Measurements from ENCODE around the gene CTIF. TPM values are rescaled to one million over a fixed set of nuclear protein-coding genes. Genes with fewer than 3 reads are reported as not detected.

The CTIF gene
- total RNA-seq, 2 donors from 2014 or later = 7.9 to 8.2 TPM

- Mint-ChIP-seq H3K4me3 (no peak overlapping the region), H3K36me3 (ENCODE audit: low read depth) (no peaks in the 10 kb centered on the region), H3K4me1 (peaks cover 10% of the 10 kb centered on the region), H3K27ac (peak overlapping the region; percentile 83), H3K27me3 (no peaks in the 10 kb centered on the region), H3K9me3 (peaks cover 4% of the 10 kb centered on the region)
- no peak for ATAC-seq (replicated peaks)
These were observed 252.2 kb downstream of the CTIF start for GRCh38 chr18:48790869-48791635.

DNA sequence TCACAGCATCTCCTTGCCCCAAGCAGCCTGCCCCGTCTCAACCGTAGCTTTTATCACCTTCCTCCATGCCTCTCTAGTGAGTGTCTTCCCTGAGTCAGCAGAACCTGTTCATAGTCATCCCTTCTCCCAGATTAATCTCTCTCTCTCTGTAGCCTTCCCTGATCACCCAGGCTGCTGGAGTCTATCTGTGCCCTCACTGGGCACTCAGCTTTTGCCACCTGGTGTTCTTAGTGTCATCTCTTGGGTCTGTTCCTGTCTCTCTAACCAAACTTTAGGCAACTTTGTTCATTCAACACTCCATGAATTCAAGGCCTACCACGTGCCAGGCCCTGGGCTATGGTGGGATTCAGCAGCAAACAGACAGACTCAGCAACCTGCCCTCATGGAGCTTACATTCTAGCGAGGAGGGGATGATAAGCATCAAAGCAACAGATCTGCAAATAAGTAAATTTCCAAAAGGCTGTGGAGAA lies 252.8 kb downstream of the CTIF start:
- Mint-ChIP-seq H3K27me3 (no peaks in the 10 kb centered on the region), H3K4me3 (no peak overlapping the region), H3K27ac (peak overlapping the region; percentile 83), H3K9me3 (peaks cover 4% of the 10 kb centered on the region), H3K4me1 (peaks cover 5% of the 10 kb centered on the region), H3K36me3 (ENCODE audit: low read depth) (no peaks in the 10 kb centered on the region)
- no peak for ATAC-seq (replicated peaks)

DNA sequence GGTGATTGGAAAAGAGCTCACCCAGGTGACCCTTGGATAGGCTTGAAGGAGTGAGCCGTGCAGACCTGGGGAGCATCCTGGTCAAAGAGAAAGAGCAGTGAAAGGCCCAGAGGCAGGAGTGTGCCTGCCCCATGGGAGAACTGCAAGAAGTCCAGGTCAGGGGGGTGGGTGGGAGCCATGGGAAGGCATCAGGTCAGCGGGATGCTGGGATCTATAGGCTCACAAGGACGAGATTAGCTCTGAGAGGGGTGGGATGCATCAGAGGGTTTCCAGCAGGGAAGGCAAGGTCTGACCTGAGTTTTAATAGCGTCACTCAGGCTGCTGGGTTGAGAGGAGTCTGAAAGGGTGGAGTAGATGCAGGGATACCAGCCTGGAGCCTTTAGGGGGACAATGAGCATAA lies 253.3 kb downstream of the CTIF start:
- H3K27me3 Mint-ChIP-seq = no peaks in the 10 kb centered on the region
- H3K27ac Mint-ChIP-seq = peak overlapping the region; percentile 83
- H3K4me3 Mint-ChIP-seq = no peak overlapping the region
- ATAC-seq (replicated peaks) = no peak
- H3K4me1 Mint-ChIP-seq = peaks cover 5% of the 10 kb centered on the region
- H3K9me3 Mint-ChIP-seq = peaks cover 4% of the 10 kb centered on the region
- no peaks in the 10 kb centered on the region for H3K36me3 Mint-ChIP-seq (ENCODE audit: low read depth)

GRCh38 chr18:48792611-48793380 lies 254.0 kb downstream of the CTIF start:
- H3K27ac Mint-ChIP-seq = no peak overlapping the region
- peaks cover 4% of the 10 kb centered on the region for H3K9me3 Mint-ChIP-seq
- no peak overlapping the region for H3K4me3 Mint-ChIP-seq
- H3K27me3 Mint-ChIP-seq = no peaks in the 10 kb centered on the region
- peaks cover 5% of the 10 kb centered on the region for H3K4me1 Mint-ChIP-seq
- no peak for ATAC-seq (replicated peaks)
- no peaks in the 10 kb centered on the region for H3K36me3 Mint-ChIP-seq (ENCODE audit: low read depth)

GRCh38 chr18:48794251-48794970 lies 255.6 kb downstream of the CTIF start:
- H3K4me1 Mint-ChIP-seq = peaks cover 5% of the 10 kb centered on the region
- no peak for ATAC-seq (replicated peaks)
- no peak overlapping the region for H3K27ac Mint-ChIP-seq
- no peak overlapping the region for H3K4me3 Mint-ChIP-seq
- H3K36me3 Mint-ChIP-seq (ENCODE audit: low read depth) = no peaks in the 10 kb centered on the region
- H3K9me3 Mint-ChIP-seq = peaks cover 1% of the 10 kb centered on the region
- no peaks in the 10 kb centered on the region for H3K27me3 Mint-ChIP-seq

GRCh38 chr18:48795696-48796095 lies 256.9 kb downstream of the CTIF start:
- H3K27ac Mint-ChIP-seq = no peak overlapping the region
- no peak for ATAC-seq (replicated peaks)
- no peak overlapping the region for H3K4me3 Mint-ChIP-seq
- no peaks in the 10 kb centered on the region for H3K9me3 Mint-ChIP-seq
- peaks cover 14% of the 10 kb centered on the region for H3K4me1 Mint-ChIP-seq
- no peaks in the 10 kb centered on the region for H3K27me3 Mint-ChIP-seq
- no peaks in the 10 kb centered on the region for H3K36me3 Mint-ChIP-seq (ENCODE audit: low read depth)

DNA sequence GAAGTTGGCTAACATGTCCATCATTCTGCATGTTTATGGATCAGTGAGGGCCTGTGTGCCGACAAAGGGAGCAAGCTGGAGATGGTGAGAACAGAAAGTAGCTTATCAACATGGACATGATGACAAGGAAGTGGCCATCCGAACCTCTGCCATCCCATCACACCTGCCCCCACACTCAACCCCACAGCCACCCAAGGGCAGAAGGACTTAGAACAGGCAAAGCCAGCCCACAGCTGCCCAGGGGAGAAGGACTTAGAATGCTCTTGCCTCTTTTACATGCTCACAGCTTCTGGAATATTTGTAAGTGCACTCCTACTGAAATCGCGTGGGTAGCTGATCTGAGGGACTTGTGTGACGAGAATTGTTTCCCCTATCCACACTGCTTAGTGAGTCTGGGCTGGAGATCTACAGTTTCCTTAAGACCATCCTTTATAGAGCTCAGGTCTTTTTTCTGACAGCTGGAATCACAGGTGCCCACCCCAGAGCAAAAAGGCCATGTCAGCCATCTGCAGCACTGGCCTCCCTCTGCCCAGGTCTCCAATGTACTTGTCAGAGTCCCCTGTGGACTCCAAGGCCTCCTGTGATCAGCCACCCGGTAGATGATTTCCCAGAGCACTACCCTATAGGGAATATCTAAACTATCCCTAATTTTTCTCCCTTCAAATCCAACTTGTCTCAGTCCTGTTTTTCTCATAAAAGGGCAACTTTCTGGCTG lies 257.8 kb downstream of the CTIF start:
- ATAC-seq (replicated peaks) = no peak
- H3K4me1 Mint-ChIP-seq = peaks cover 17% of the 10 kb centered on the region
- H3K36me3 Mint-ChIP-seq (ENCODE audit: low read depth) = no peaks in the 10 kb centered on the region
- no peak overlapping the region for H3K4me3 Mint-ChIP-seq
- no peaks in the 10 kb centered on the region for H3K9me3 Mint-ChIP-seq
- no peaks in the 10 kb centered on the region for H3K27me3 Mint-ChIP-seq
- no peak overlapping the region for H3K27ac Mint-ChIP-seq

GRCh38 chr18:48797841-48798255 lies 259.0 kb downstream of the CTIF start:
- Mint-ChIP-seq H3K9me3 (no peaks in the 10 kb centered on the region), H3K27me3 (no peaks in the 10 kb centered on the region), H3K4me1 (peaks cover 26% of the 10 kb centered on the region), H3K4me3 (no peak overlapping the region), H3K27ac (no peak overlapping the region), H3K36me3 (ENCODE audit: low read depth) (no peaks in the 10 kb centered on the region)
- no peak for ATAC-seq (replicated peaks)

GRCh38 chr18:48798334-48799245 lies 259.8 kb downstream of the CTIF start:
- Mint-ChIP-seq H3K4me3 (no peak overlapping the region), H3K27ac (peak overlapping the region; percentile 94), H3K9me3 (no peaks in the 10 kb centered on the region), H3K36me3 (ENCODE audit: low read depth) (no peaks in the 10 kb centered on the region), H3K4me1 (peaks cover 26% of the 10 kb centered on the region), H3K27me3 (no peaks in the 10 kb centered on the region)
- no peak for ATAC-seq (replicated peaks)

GRCh38 chr18:48799724-48800315 lies 261.0 kb downstream of the CTIF start:
- peak; percentile 36 for ATAC-seq (replicated peaks)
- H3K36me3 Mint-ChIP-seq (ENCODE audit: low read depth) = no peaks in the 10 kb centered on the region
- H3K27ac Mint-ChIP-seq = peak overlapping the region; percentile 94
- H3K4me3 Mint-ChIP-seq = peak overlapping the region; percentile 72
- no peaks in the 10 kb centered on the region for H3K9me3 Mint-ChIP-seq
- no peaks in the 10 kb centered on the region for H3K27me3 Mint-ChIP-seq
- peaks cover 26% of the 10 kb centered on the region for H3K4me1 Mint-ChIP-seq

GRCh38 chr18:48800466-48800865 lies 261.6 kb downstream of the CTIF start:
- peaks cover 28% of the 10 kb centered on the region for H3K4me1 Mint-ChIP-seq
- no peaks in the 10 kb centered on the region for H3K9me3 Mint-ChIP-seq
- H3K27ac Mint-ChIP-seq = peak overlapping the region; percentile 94
- H3K4me3 Mint-ChIP-seq = peak overlapping the region; percentile 72
- no peaks in the 10 kb centered on the region for H3K36me3 Mint-ChIP-seq (ENCODE audit: low read depth)
- ATAC-seq (replicated peaks) = no peak
- H3K27me3 Mint-ChIP-seq = no peaks in the 10 kb centered on the region

DNA sequence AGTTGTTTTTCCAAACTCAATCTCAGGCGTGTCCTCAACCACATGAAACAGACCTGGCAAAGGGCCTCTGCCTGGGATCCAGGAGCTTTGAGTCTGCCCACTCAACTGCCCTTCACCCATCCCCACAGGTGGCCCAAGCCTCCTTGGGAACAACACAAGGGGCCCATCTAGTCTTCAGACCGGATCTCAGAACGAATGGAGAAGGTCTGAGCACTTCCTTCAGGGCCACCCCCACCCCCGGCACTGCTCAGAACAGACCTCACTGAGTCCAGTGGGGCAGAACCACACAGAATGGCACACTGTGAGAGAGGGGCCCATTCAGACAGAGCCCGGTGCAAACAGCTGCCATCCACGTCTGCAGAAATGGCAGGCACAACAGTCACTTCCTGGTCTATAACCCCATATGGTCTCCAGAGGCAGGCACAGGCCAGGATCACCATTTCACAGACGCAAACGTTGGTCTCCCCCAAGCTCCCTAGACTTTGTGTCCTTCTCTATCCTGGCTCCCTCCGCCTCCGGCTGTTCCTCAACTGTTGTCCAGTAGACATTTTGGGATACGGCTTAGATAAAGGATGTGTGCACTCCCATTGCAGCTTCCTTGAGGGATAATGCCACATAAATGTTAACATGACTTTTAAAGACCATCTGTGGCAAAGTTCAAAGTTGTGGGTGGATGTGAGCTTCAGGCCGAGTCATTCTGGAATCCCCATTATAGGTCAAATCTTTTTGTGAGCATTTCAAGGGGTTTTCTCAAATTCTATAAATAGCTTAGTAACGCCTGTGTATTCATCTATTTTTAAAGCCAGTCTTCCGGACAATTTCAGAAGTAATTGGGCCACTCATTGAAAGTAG lies 262.3 kb downstream of the CTIF start:
- Mint-ChIP-seq H3K36me3 (ENCODE audit: low read depth) (no peaks in the 10 kb centered on the region), H3K4me1 (peaks cover 34% of the 10 kb centered on the region), H3K27me3 (no peaks in the 10 kb centered on the region), H3K9me3 (no peaks in the 10 kb centered on the region), H3K27ac (peak overlapping the region; percentile 94), H3K4me3 (peak overlapping the region; percentile 72)
- ATAC-seq (replicated peaks) = peak; percentile 84
